GM10266 (cell line): ENCODE results near the gene HS3ST5.

Experiments
- DNase-seq: peaks from one replicate; pipeline ENCODE4 v3.0.0; 2012; ENCODE audit errors: extremely low spot score
- CTCF ChIP-seq: IDR thresholded peaks from 2 replicates; pipeline ENCODE4 v1.5.1; 2012; ENCODE audit warnings: mild to moderate bottlenecking, low read depth; ENCODE audit not compliant: control insufficient read depth, insufficient read depth; ENCODE audit errors: missing control alignments

HS3ST5 gene

GRCh38 chr6:114310053-114310452, 32.8 kb downstream of the HS3ST5 start:
- no peak for TF ChIP-seq CTCF

GRCh38 chr6:114304304-114304887, 38.4 kb downstream of the HS3ST5 start:
- peak; percentile 39 for TF ChIP-seq CTCF
- peak; percentile 4 for DNase-seq

More at GRCh38 chr6:114310053-114310452, 32.8 kb downstream of the HS3ST5 start:
- DNase-seq = no peak

GRCh38 chr6:114301596-114302219, 41.1 kb downstream of the HS3ST5 start:
- no peak for DNase-seq
- TF ChIP-seq CTCF = no peak

GRCh38 chr6:114297135-114297534, 45.7 kb downstream of the HS3ST5 start:
- TF ChIP-seq CTCF = no peak
- no peak for DNase-seq

GRCh38 chr6:114292431-114292830, 50.4 kb downstream of the HS3ST5 start:
- no peak for TF ChIP-seq CTCF
- no peak for DNase-seq

GRCh38 chr6:114291428-114291827, 51.4 kb downstream of the HS3ST5 start:
- no peak for DNase-seq
- TF ChIP-seq CTCF = no peak

- no peak for DNase-seq
- TF ChIP-seq CTCF = no peak
Observed at GRCh38 chr6:114290864-114291263, 52.0 kb downstream of the HS3ST5 start.
